Measurements from ENCODE around the gene CDK6.

The CDK6 gene

GRCh38 chr7:92681633-92682032 lies 154.7 kb downstream of the CDK6 start:
- no peak for DNase-seq (ENCODE audit: low read depth in 2 of 2)

- no peak for DNase-seq (ENCODE audit: low read depth in 2 of 2)
Measured at GRCh38 chr7:92680442-92680841, 155.9 kb downstream of the CDK6 start.

GRCh38 chr7:92678291-92678920 lies 158.0 kb downstream of the CDK6 start:
- no peak for DNase-seq (ENCODE audit: low read depth in 2 of 2)

- DNase-seq (ENCODE audit: low read depth in 2 of 2): no peak
Measured at GRCh38 chr7:92674379-92674778, 162.0 kb downstream of the CDK6 start.

GRCh38 chr7:92671505-92672169 lies 164.7 kb downstream of the CDK6 start:
- DNase-seq (ENCODE audit: low read depth in 2 of 2): no peak

- no peak for DNase-seq (ENCODE audit: low read depth in 2 of 2)
Measured at GRCh38 chr7:92670204-92670851, 166.0 kb downstream of the CDK6 start.

GRCh38 chr7:92669616-92670165 lies 166.7 kb downstream of the CDK6 start:
- no peak for DNase-seq (ENCODE audit: low read depth in 2 of 2)

GRCh38 chr7:92668564-92668963 lies 167.8 kb downstream of the CDK6 start:
- DNase-seq (ENCODE audit: low read depth in 2 of 2): no peak

- no peak for DNase-seq (ENCODE audit: low read depth in 2 of 2)
Measured at GRCh38 chr7:92667816-92668535, 168.4 kb downstream of the CDK6 start.

GRCh38 chr7:92665926-92666325 lies 170.4 kb downstream of the CDK6 start:
- no peak for DNase-seq (ENCODE audit: low read depth in 2 of 2)

GRCh38 chr7:92661651-92662050 lies 174.7 kb downstream of the CDK6 start:
- DNase-seq (ENCODE audit: low read depth in 2 of 2): no peak

GRCh38 chr7:92658671-92659070 lies 177.7 kb downstream of the CDK6 start:
- no peak for DNase-seq (ENCODE audit: low read depth in 2 of 2)

- DNase-seq (ENCODE audit: low read depth in 2 of 2): no peak
Measured at GRCh38 chr7:92657391-92657790, 179.0 kb downstream of the CDK6 start.

- no peak for DNase-seq (ENCODE audit: low read depth in 2 of 2)
Measured at GRCh38 chr7:92656121-92656520, 180.3 kb downstream of the CDK6 start.

- no peak for DNase-seq (ENCODE audit: low read depth in 2 of 2)
Measured at GRCh38 chr7:92655346-92655884, 181.0 kb downstream of the CDK6 start.

- DNase-seq (ENCODE audit: low read depth in 2 of 2): no peak
Measured at GRCh38 chr7:92653136-92653535, 183.2 kb downstream of the CDK6 start.

GRCh38 chr7:92652536-92652935 lies 183.8 kb downstream of the CDK6 start:
- DNase-seq (ENCODE audit: low read depth in 2 of 2): no peak

GRCh38 chr7:92650391-92650790 lies 186.0 kb downstream of the CDK6 start:
- no peak for DNase-seq (ENCODE audit: low read depth in 2 of 2)

- no peak for DNase-seq (ENCODE audit: low read depth in 2 of 2)
Measured at GRCh38 chr7:92648067-92648466, 188.3 kb downstream of the CDK6 start.

- DNase-seq (ENCODE audit: low read depth in 2 of 2): no peak
Measured at GRCh38 chr7:92647652-92648051, 188.7 kb downstream of the CDK6 start.

GRCh38 chr7:92647011-92647625 lies 189.3 kb downstream of the CDK6 start:
- no peak for DNase-seq (ENCODE audit: low read depth in 2 of 2)

Data from activated CD8-positive, alpha-beta memory T cell treated with anti-CD3 and anti-CD28 coated beads for 4 hours (primary cell).